IPS DF 4.7 (cell line): Measurements from ENCODE around the gene PPP1R3F.
"Not testable (repeated sequence)": the region's sequence is repeated elsewhere in the genome, so short reads cannot be mapped to it uniquely, and the experiment has no call there.

Experiments
- DNase-seq: peaks from one replicate; pipeline ENCODE4 v3.0.0-alpha.2; 2013; ENCODE audit warnings: low spot score; ENCODE audit errors: extremely low read depth

Gene PPP1R3F

GRCh38 chrX:49273181-49273727 lies 3.7 kb downstream of the PPP1R3F start:
- no peak for DNase-seq

DNA sequence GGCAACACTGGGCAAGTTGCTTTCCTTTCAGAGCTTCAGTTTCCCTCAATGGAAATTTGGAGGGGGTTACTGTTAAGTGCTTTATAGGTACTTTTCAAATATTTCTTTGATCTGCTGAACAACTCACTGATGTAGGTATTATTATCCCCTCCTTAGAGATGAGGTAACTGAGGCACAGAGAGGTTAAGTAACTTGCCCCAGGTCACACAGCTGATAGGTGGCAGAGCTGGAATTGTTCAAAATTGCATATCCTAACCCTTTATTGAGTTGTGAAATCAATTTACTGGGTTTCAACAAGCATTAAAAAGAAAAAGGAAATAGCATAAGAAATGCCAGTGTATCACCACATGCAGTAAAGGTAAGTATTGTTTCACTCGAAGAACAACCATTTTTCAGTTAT lies 6.6 kb downstream of the PPP1R3F start:
- DNase-seq = no peak

DNA sequence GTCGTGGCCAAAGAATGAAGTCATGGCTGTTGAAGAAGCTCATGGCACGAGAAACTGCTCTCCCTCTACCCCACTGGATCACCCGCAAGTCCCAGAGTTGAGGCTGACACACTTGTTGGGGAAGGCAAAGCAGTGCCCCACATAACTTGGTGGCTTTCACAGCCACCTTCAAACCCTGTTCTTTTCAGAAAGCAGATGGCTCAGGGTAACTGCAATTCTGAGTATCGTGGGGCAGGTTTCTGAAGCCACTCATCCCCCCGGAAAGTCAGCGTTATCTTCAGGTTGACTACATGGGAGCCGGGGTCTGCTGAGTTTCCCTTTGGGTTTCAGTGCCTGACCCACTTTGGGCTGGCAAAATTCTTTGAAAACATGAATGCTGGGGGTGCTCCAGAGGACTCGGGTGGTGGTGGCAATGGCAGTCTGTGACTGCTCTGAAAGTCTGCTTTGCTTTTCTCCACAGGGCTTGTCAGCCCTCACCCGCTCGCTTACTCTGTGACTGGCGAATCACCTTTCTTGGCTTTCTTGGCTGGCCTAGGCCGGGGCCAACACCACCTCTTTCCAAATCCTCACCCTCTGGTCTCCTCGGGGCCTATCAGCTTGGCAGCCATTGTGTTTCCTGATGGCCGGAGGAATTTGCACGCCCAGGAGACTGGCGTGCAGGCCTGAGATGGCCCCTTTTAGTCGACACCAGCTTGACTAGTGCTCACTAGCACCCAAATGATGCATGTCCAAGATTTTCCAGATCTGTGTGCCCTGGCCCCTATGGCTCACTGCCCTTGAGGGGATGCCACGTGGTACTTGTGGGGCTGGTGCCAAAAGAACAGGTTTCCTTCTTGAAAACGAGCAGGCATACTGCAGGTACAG lies 7.3 kb downstream of the PPP1R3F start:
- DNase-seq = no peak

- DNase-seq = no peak
Measured at GRCh38 chrX:49277535-49277830, 7.9 kb downstream of the PPP1R3F start.

DNA sequence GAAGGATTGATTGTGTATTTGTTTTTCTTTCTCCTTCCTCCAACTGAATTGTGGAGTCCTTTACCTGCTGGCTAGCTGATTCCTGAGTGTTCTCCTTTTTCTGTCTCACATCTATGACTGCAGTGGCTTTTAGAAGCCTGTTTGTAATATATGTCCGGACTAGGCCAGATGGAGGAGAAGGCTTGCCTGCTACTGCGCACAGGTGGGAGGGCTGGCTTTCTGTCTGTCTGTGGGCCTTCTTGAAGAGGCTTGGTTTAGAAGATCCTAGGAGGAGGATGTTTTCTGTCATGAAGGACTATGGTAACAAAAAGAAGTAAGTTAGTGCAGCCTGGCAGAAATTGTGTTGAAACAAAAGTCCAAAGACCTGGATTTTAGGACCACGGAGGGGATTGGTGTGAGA lies 8.5 kb downstream of the PPP1R3F start:
- no peak for DNase-seq

DNA sequence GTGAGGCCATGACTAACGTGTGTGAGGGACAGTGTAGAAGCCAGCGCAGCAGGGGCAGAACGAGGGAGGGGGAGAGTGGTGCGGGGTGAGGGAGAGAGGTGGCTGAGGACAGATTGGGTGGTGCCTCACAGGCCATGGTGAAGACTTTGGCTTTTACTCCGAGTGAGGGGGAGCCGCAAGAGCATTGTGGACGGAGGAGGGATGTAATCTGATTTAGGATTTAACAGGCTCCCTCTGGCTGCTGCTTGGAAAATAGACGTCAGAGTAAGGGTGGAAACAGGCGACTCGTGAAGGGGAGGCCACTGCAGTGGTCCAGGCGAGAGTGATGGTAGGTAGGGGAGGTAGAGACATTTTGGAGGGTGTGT lies 13.0 kb downstream of the PPP1R3F start:
- no peak for DNase-seq

GRCh38 chrX:49284212-49284611 lies 14.6 kb downstream of the PPP1R3F start:
- DNase-seq = no peak

- DNase-seq = no peak
Measured at GRCh38 chrX:49286136-49286535, 16.5 kb downstream of the PPP1R3F start.

DNA sequence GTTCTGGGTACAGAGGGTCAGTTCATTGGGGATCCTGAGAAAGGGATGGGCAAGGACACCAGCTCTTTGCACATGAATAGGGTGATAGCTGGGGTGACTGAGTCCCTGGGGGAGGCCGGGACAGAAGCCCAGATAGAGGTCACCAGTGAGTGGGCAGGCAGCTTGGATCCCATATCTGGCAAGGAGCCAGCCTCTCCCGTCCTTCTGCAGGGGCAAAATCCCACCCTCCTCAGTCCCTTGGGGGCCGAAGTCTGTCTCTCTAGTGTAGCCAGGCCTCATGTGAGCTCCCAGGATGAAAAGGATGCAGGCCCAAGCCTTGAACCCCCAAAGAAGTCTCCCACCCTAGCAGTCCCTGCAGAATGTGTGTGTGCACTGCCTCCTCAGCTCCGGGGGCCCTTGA lies 17.0 kb downstream of the PPP1R3F start:
- no peak for DNase-seq

DNA sequence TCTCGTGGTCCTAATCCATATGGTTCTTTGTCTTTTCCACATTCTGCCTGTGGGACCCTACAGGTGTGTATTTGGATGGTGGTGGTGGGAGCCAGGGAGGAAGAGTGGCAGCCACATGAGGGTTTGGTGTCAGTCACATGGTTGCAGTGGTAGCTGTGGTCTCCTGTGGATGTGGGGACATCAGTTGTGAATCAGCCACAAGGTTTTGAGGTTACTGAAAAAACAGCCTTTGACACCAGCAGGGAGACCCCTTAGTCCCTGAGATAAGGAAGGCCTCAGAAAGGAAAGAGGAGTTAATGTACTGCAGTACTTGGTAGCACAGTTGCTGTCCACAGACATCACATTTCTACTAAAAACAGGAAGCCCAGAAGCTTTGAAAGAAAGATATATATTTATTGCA lies 18.1 kb downstream of the PPP1R3F start:
- DNase-seq = no peak

DNA sequence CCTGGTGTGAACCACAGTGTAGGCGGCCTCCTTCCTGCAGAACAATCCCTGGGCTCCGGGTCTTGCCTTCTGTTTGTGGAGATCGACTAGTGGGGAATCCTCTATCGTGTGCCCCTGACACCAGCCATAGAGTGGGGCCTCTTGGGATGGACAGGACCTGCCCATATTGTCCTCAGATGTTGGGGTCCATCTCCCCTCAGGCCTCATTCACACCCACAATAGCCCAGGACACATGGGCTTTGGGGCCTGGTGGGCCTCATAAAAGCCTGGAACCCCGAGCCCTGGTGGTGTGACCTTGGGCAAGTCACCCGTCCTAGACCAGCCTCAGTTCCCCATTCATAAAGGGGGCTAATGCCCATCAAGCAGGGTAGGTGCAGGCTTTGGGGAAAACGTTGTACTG lies 20.6 kb downstream of the PPP1R3F start:
- DNase-seq = no peak

GRCh38 chrX:49291615-49292337 lies 22.2 kb downstream of the PPP1R3F start:
- peak; percentile 38 for DNase-seq

DNA sequence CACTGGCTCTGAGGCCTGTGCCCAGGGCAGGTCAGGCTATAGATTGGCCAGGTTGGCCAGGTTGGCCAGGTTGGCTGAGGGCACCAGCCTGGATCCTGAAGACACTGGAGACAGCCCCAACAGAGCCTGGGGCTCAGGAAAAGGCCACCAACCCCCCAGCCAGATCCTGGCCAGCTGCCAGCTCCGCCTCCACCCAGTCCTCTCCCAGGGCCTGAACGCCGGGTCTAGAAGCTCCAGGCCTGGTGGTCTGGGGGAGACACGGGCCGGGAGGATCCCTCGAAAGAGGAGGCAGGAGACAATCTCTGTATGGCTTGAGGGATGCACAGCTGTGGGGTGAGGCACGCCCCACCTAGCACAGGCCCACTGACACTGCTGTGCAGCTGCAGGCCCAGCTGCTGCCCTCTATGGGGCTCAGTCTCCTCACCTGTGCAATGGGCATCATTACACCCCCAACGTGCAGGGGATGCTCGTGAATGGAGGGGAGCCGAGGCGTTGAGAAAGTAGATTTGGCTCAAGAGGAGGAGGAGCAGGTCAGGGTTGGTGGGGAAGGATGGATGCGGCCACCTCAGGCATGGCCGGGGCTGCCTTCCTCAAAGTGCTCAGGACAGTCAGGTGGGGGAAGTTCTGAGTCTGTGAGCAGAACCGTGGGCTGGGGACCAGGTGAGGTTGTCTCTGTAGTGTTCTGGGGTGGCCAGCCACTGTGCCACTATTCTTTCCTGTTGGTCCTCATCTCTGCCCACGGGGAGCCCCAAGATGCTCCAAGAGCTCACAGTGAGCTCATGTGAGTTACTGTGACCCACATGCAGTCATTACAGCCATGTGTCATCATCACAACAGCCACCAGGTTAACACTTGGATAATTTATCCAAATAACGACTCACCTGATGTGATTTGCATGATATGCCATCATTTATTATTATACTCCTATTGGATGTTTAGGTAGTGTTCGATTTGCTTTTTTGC lies 23.1 kb downstream of the PPP1R3F start:
- DNase-seq = no peak

- not testable (repeated sequence) for DNase-seq
Measured at GRCh38 chrX:49299293-49299692, 29.7 kb downstream of the PPP1R3F start.

GRCh38 chrX:49300703-49301102 lies 31.1 kb downstream of the PPP1R3F start:
- DNase-seq = no peak

- no peak for DNase-seq
Measured at GRCh38 chrX:49303346-49303745, 33.8 kb downstream of the PPP1R3F start, which contains the start of gene GAGE10. Gene GAGE10, plus strand, starts transcription at chrX:49303646. Its CDS starts 1,214 bp downstream, at chrX:49304860.

- not testable (repeated sequence) for DNase-seq
Measured at GRCh38 chrX:49307775-49308174, 38.2 kb downstream of the PPP1R3F start.

- no peak for DNase-seq
Measured at GRCh38 chrX:49308604-49309269, 39.1 kb downstream of the PPP1R3F start.

GRCh38 chrX:49309401-49309981 lies 39.9 kb downstream of the PPP1R3F start:
- peak; percentile 41 for DNase-seq

GRCh38 chrX:49310371-49310770 lies 40.8 kb downstream of the PPP1R3F start:
- no peak for DNase-seq
